ENCODE results near the gene CDH11. TPM values are rescaled to one million over a fixed set of nuclear protein-coding genes. Genes with fewer than 3 reads are reported as not detected.
A peak's percentile ranks its signal among the peaks of the same experiment; 100 is the strongest.

CDH11 gene
- total and polyA plus RNA-seq, 2 experiments from 2014 or later, result 3.5 to 19.6 TPM

DNA sequence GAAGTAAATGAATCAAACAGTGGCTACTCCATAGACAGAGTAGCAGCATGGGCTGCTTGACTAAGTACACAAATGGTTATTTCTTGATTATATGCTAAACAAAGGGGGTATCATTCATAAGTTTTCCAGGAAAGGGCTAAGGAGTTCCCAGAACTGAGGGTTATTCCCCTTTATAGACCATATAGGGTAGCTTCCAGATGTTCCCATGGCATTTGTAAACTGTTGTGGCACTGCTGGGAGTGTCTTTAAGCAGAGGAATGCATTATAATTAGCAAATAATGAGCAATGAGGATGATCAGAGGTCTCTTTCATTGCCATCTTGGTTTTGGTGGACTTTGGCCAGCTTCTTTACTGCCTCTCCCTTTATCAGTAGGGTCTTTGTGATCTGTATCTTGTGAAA, 105.1 kb downstream of the CDH11 start:
- Histone ChIP-seq H4K20me1 (replicated peaks; ENCODE audit: insufficient read depth) (no peaks in the 10 kb centered on the region), H2AFZ (no peak overlapping the region), H3K36me3 (ENCODE audit: insufficient read depth) (no peaks in the 10 kb centered on the region), H3K9me2 (ENCODE audit: insufficient read depth) (no peaks in the 10 kb centered on the region), H3K27ac (ENCODE audit: low read depth) (no peak overlapping the region), H3K79me2 (replicated peaks; ENCODE audit: insufficient read depth) (no peaks in the 10 kb centered on the region), H3K4me1 (ENCODE audit: insufficient read depth) (peaks cover 10% of the 10 kb centered on the region), H3K4me3 (no peak overlapping the region), H3K4me2 (no peak overlapping the region), H3K27me3 (ENCODE audit: insufficient read depth) (no peaks in the 10 kb centered on the region), H3F3A (replicated peaks; ENCODE audit: low read depth) (no peaks in the 10 kb centered on the region)
- no peak overlapping the region for H3K4me3 Mint-ChIP-seq
- peaks cover 12% of the 10 kb centered on the region; the same call in 2 of the 3 replicates for H3K36me3 Mint-ChIP-seq (ENCODE audit: low read depth)
- TF ChIP-seq EZH2phosphoT487 (IDR thresholded peaks at IDR 0.05; ENCODE audit: unreplicated experiment), result no peak
- TF ChIP-seq STAT1 (IDR thresholded peaks at IDR 0.05; ENCODE audit: unreplicated experiment), result no peak
- no peak for TF ChIP-seq EZH2 (IDR thresholded peaks at IDR 0.05; ENCODE audit: low read depth, unreplicated experiment)
- TF ChIP-seq NANOG (IDR thresholded peaks at IDR 0.05; ENCODE audit: borderline replicate concordance), result no peak
- peaks cover 7% of the 10 kb centered on the region; the same call in 2 of the 3 replicates for H3K9me3 Mint-ChIP-seq
- H3K27me3 Mint-ChIP-seq (ENCODE audit: insufficient read depth, low read depth, poor library complexity), result no peaks in the 10 kb centered on the region
- DNase-seq (ENCODE audit: low spot score), result no peak
- H3K27ac Mint-ChIP-seq, result no peak overlapping the region
- peaks cover 10% of the 10 kb centered on the region; the same call in 2 of the 3 replicates for H3K4me1 Mint-ChIP-seq
- ATAC-seq, result no peak

DNA sequence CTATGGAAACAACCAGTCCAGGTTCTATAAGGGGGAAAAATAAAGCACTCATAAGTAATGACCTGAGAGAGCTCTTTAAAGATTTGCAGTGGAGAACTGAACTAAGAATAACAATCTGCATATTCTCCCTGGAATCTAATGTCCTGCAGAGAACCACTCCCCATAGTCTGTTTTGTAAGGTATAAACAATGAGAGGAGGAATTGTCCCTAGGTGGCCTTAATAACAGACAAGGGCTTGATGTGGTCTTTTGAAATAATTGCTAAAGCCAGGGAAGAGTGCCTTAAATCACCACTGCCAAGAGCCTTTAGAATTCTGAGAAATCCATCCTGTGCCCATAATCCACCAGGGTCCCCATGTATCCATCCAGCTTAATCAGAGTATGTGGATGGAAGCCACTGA, 106.3 kb downstream of the CDH11 start:
- Histone ChIP-seq H3K27me3 (ENCODE audit: insufficient read depth) (no peaks in the 10 kb centered on the region), H3K4me2 (peak overlapping the region; percentile 21; the same call in 1 of the 2 replicates), H3F3A (replicated peaks; ENCODE audit: low read depth) (no peaks in the 10 kb centered on the region), H3K4me1 (ENCODE audit: insufficient read depth) (peaks cover 10% of the 10 kb centered on the region), H4K20me1 (replicated peaks; ENCODE audit: insufficient read depth) (no peaks in the 10 kb centered on the region), H3K79me2 (replicated peaks; ENCODE audit: insufficient read depth) (no peaks in the 10 kb centered on the region), H2AFZ (no peak overlapping the region), H3K4me3 (no peak overlapping the region), H3K36me3 (ENCODE audit: insufficient read depth) (no peaks in the 10 kb centered on the region), H3K27ac (ENCODE audit: low read depth) (no peak overlapping the region), H3K9me2 (ENCODE audit: insufficient read depth) (no peaks in the 10 kb centered on the region)
- TF ChIP-seq EZH2phosphoT487 (IDR thresholded peaks at IDR 0.05; ENCODE audit: unreplicated experiment) (no peak), NANOG (IDR thresholded peaks at IDR 0.05; ENCODE audit: borderline replicate concordance) (no peak), POLR2AphosphoS5 (IDR thresholded peaks at IDR 0.05; ENCODE audit: low read depth) (no peak), ZNF331 (CRISPR knock-in tag; IDR thresholded peaks at IDR 0.05; ENCODE audit: low read depth) (no peak), STAT1 (IDR thresholded peaks at IDR 0.05; ENCODE audit: unreplicated experiment) (no peak), ZNF114 (CRISPR knock-in tag; IDR thresholded peaks at IDR 0.05) (no peak)
- TF ChIP-seq, protein P1, sequence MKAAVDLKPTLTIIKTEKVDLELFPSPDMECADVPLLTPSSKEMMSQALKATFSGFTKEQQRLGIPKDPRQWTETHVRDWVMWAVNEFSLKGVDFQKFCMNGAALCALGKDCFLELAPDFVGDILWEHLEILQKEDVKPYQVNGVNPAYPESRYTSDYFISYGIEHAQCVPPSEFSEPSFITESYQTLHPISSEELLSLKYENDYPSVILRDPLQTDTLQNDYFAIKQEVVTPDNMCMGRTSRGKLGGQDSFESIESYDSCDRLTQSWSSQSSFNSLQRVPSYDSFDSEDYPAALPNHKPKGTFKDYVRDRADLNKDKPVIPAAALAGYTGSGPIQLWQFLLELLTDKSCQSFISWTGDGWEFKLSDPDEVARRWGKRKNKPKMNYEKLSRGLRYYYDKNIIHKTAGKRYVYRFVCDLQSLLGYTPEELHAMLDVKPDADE (IDR thresholded peaks at IDR 0.05), result no peak
- TF ChIP-seq, protein P2, sequence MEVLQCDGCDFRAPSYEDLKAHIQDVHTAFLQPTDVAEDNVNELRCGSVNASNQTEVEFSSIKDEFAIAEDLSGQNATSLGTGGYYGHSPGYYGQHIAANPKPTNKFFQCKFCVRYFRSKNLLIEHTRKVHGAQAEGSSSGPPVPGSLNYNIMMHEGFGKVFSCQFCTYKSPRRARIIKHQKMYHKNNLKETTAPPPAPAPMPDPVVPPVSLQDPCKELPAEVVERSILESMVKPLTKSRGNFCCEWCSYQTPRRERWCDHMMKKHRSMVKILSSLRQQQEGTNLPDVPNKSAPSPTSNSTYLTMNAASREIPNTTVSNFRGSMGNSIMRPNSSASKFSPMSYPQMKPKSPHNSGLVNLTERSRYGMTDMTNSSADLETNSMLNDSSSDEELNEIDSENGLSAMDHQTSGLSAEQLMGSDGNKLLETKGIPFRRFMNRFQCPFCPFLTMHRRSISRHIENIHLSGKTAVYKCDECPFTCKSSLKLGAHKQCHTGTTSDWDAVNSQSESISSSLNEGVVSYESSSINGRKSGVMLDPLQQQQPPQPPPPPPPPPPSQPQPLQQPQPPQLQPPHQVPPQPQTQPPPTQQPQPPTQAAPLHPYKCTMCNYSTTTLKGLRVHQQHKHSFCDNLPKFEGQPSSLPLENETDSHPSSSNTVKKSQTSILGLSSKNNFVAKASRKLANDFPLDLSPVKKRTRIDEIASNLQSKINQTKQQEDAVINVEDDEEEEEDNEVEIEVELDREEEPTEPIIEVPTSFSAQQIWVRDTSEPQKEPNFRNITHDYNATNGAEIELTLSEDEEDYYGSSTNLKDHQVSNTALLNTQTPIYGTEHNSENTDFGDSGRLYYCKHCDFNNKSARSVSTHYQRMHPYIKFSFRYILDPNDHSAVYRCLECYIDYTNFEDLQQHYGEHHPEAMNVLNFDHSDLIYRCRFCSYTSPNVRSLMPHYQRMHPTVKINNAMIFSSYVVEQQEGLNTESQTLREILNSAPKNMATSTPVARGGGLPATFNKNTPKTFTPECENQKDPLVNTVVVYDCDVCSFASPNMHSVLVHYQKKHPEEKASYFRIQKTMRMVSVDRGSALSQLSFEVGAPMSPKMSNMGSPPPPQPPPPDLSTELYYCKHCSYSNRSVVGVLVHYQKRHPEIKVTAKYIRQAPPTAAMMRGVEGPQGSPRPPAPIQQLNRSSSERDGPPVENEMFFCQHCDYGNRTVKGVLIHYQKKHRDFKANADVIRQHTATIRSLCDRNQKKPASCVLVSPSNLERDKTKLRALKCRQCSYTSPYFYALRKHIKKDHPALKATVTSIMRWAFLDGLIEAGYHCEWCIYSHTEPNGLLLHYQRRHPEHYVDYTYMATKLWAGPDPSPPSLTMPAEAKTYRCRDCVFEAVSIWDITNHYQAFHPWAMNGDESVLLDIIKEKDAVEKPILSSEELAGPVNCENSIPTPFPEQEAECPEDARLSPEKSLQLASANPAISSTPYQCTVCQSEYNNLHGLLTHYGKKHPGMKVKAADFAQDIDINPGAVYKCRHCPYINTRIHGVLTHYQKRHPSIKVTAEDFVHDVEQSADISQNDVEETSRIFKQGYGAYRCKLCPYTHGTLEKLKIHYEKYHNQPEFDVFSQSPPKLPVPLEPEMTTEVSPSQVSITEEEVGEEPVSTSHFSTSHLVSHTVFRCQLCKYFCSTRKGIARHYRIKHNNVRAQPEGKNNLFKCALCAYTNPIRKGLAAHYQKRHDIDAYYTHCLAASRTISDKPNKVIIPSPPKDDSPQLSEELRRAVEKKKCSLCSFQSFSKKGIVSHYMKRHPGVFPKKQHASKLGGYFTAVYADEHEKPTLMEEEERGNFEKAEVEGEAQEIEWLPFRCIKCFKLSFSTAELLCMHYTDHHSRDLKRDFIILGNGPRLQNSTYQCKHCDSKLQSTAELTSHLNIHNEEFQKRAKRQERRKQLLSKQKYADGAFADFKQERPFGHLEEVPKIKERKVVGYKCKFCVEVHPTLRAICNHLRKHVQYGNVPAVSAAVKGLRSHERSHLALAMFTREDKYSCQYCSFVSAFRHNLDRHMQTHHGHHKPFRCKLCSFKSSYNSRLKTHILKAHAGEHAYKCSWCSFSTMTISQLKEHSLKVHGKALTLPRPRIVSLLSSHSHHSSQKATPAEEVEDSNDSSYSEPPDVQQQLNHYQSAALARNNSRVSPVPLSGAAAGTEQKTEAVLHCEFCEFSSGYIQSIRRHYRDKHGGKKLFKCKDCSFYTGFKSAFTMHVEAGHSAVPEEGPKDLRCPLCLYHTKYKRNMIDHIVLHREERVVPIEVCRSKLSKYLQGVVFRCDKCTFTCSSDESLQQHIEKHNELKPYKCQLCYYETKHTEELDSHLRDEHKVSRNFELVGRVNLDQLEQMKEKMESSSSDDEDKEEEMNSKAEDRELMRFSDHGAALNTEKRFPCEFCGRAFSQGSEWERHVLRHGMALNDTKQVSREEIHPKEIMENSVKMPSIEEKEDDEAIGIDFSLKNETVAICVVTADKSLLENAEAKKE (CRISPR knock-in tag; IDR thresholded peaks at IDR 0.05), result no peak
- TF ChIP-seq, protein P3, sequence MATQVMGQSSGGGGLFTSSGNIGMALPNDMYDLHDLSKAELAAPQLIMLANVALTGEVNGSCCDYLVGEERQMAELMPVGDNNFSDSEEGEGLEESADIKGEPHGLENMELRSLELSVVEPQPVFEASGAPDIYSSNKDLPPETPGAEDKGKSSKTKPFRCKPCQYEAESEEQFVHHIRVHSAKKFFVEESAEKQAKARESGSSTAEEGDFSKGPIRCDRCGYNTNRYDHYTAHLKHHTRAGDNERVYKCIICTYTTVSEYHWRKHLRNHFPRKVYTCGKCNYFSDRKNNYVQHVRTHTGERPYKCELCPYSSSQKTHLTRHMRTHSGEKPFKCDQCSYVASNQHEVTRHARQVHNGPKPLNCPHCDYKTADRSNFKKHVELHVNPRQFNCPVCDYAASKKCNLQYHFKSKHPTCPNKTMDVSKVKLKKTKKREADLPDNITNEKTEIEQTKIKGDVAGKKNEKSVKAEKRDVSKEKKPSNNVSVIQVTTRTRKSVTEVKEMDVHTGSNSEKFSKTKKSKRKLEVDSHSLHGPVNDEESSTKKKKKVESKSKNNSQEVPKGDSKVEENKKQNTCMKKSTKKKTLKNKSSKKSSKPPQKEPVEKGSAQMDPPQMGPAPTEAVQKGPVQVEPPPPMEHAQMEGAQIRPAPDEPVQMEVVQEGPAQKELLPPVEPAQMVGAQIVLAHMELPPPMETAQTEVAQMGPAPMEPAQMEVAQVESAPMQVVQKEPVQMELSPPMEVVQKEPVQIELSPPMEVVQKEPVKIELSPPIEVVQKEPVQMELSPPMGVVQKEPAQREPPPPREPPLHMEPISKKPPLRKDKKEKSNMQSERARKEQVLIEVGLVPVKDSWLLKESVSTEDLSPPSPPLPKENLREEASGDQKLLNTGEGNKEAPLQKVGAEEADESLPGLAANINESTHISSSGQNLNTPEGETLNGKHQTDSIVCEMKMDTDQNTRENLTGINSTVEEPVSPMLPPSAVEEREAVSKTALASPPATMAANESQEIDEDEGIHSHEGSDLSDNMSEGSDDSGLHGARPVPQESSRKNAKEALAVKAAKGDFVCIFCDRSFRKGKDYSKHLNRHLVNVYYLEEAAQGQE (IDR thresholded peaks at IDR 0.05; ENCODE audit: unreplicated experiment), result no peak
- Mint-ChIP-seq H3K4me3 (no peak overlapping the region), H3K27ac (no peak overlapping the region), H3K9me3 (peaks cover 7% of the 10 kb centered on the region; the same call in 2 of the 3 replicates), H3K27me3 (ENCODE audit: insufficient read depth, low read depth, poor library complexity) (no peaks in the 10 kb centered on the region), H3K36me3 (ENCODE audit: low read depth) (peaks cover 12% of the 10 kb centered on the region; the same call in 2 of the 3 replicates), H3K4me1 (peaks cover 10% of the 10 kb centered on the region; the same call in 2 of the 3 replicates)
- DNase-seq (ENCODE audit: low spot score) (peak; percentile 14), ATAC-seq (peak; percentile 51)
